ENCODE data around the gene PAQR5.
"Not testable (repeated sequence)": the region's sequence is repeated elsewhere in the genome, so short reads cannot be mapped to it uniquely, and the experiment has no call there.

The PAQR5 gene

DNA sequence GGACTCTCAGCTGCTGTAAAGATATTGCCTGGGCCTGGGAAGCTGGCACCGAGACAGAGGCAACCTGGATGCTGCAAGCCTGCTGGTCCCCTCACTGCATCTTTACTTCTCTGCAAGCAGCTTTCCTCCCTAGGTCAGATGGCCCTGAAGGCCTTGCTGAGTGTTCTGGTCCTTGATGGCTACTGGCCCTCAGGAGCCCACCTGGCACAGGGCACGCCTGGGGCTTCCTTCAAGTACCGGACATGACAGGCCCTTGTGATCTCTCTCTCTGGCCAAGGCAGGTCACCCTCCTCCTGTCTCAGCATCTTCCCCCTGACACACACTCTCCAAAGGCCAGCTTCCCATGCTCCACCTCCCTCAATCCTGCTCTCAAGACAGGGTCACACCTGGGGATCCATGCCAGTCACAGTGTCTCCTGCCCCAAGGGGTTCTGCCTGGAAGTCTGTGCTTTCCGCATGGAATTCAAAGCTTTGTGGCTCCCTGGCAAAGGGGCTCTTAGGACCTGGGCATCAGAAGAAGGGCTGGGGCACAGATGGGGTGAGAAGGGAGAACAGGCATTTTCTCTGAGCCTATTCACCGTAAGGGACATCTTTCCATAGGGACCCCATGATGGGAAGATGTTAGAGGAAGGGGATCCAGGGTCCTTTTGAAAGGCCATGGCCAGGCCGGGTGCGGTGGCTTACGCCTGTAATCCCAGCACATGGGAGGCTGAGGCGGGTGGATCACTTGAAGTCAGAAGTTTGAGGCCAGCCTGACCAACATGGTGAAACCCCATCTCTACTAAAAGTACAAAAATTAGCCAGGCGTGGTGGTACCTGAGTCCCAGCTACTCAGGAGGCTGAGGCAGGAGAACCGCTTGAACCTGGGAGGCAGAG is 4.7 kb upstream of the PAQR5 start:
- no peak for DNase-seq

DNA sequence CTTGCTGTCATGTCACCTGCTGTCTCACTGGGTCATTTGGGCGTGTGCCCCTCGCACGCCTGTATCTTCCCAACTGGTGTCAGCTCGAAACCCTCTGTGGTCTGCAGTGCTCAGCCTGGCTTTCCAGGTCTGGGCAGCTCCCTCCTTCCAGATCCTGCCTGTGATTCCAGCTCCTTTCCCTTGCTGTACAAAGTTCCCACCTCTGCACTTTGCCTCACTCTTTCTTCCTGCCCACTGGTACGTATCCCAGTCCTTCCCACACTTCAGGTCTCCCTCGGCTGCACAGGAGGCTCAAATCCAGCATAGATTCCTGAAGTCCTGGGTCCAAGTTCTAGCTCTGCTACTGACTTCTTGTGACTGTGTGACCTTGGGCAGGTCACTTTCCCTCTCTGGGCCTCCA is 2.1 kb upstream of the PAQR5 start:
- DNase-seq: no peak

DNA sequence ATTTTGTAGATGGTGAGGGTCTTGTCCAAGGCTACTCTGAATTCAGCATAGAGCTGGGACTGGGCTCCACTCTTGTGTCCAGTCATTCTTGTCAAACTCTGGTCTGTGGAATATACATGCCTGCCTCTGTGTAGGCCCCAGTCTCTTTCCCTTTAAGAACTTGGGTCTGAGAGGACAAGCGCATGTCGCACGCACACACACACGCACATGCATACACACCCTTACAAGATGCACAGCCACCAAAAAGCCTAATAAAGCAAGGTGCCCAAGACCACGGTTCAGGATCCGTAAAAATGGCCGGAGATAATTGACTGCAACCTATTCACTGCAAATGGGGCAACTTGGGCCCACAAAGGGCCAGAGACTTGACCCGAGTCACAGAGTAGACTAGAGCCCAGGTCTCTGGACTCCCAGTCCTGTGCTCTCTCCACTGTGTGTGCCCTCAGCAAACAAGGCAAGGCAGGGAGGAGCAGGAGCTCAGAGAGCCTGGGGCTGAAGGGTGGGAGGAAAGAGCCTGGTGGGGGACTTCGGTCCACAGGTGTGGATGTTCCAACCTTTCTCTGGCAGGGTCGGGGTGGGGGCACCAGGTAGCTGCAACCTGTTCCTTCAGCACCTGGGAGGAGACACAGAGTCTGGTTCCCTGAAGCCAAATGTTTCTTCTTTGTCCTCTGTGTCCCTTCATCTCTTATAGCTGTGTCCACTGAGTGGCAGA is 914 bp upstream of the PAQR5 start:
- no peak for DNase-seq

DNA sequence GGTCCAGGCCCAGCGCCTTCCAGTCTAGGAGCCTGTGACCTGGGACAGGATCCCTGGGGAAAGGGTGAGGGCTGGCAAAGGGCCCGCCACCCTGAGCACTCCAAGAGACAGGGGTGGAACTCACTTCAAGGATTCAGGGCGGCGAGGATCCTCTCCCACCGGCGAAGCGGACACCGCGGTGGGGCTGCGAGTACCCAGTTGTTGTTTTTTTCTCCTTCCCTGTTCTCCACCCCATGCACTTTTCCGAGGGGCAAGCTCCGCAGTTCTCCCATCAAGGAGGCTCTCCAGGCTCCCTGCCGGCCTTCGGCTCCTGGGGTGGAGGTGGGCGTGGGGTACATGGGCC is 387 bp upstream of the PAQR5 start:
- DNase-seq: no peak

DNA sequence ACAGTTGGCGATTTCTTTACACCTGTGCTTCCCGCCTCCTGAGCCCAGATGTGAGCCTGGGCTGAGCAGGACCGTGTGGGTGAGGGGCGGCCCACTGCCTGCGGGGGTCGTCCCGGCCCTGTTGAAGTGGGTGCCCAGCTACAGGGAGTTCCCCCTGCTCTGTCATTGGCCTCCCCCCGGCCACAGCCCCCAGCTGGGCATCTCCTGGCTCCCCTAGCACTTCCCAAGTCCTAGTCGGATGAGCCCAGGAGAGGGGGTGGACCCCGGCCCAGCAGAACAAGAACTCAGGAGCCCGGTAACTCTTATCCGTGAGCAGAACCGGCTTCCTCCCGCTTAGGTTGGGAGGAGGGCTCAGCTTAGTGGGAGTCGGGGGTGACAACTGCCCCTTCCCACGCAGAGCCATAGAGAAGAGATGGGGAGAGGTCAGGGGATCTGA is 757 bp downstream of the PAQR5 start:
- no peak for DNase-seq

DNA sequence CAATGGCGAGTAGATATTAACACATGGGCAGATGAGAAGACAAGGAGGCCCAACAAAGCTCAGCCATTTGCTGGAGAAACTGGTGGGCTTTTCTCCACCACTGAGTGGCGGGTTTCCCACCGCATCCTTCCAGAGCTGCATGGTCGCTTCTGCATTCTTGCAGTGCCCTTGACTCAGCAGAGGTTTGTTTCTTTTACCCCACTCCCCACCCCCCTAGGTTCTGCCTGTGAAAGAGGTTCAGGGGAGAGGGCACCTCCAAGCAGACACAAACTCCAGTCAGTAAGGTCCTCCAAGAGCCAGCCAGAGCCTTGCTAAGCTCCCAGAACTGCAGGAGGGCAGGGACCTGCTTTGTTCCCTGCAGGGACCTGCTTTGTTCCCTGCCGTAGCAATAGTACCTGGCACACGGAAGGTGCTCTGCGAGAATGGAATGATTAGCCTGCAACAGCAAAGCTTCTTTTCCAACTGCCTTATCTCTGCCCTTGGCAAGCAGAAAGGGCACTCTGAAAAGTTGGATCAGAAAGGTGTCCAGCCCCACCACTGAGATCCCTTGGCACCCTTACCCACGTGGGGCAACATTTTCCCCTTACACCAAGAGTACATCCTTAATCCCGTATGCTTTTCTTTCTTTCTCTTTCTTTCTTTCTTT is 1.4 kb downstream of the PAQR5 start:
- DNase-seq: no peak

DNA sequence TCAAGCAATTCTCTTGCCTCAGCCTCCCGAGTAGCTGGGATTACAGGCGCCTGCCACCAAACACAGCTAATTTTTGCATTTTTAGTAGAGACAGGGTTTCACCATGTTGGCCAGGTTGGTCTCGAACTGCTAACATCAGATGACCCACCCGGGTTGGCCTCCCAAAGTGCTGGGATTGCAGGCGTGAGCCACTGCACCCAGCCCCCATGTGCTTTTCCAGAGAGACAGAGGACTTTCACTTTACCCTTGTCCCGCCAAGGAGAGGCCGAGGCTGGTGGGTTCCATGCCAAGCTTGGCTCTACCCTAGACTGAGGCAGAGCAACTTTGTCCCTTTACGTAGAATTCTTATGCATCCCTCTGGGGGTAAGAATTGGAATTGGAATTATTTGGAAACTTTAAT is 2.4 kb downstream of the PAQR5 start:
- DNase-seq: not testable (repeated sequence)

DNA sequence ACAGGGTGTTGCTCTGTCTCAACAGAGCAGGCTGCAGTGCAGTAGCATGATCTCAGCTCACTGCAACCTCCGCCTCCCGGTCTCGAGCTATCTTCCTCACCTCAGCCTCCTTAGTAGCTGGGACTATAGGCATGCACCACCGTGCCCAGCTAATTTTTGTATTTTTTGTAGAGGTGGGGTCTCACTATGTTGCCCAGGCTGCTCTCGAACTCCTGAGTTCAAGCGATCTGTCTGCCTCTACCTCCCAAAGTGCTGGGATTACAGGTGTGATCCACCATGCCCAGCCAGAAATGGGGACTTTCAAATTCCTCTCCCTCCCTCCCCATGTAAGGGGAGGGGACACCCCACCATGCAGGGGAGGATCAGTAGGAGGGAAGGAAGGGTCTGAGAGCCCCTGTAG is 3.4 kb downstream of the PAQR5 start:
- not testable (repeated sequence) for DNase-seq

DNA sequence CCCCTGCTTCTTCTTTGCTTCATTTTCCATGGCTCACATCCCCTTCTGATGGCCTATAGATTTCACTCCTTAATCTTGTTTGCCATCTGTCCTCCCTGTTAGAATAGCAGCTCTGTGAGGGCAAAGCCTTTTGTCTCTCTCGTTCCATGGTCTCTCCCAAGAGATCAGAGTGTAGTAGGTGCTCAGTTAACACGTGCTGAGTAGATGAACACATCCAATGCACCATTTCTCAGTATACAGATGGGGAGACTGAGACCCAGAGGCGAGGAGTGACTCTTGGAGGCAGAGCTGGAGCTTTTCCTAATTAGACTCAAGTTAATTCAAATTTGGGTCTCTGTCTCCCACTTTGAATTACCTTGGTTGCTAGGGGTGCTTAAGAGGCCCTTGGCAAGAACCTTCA is 4.2 kb downstream of the PAQR5 start:
- DNase-seq: no peak

DNA sequence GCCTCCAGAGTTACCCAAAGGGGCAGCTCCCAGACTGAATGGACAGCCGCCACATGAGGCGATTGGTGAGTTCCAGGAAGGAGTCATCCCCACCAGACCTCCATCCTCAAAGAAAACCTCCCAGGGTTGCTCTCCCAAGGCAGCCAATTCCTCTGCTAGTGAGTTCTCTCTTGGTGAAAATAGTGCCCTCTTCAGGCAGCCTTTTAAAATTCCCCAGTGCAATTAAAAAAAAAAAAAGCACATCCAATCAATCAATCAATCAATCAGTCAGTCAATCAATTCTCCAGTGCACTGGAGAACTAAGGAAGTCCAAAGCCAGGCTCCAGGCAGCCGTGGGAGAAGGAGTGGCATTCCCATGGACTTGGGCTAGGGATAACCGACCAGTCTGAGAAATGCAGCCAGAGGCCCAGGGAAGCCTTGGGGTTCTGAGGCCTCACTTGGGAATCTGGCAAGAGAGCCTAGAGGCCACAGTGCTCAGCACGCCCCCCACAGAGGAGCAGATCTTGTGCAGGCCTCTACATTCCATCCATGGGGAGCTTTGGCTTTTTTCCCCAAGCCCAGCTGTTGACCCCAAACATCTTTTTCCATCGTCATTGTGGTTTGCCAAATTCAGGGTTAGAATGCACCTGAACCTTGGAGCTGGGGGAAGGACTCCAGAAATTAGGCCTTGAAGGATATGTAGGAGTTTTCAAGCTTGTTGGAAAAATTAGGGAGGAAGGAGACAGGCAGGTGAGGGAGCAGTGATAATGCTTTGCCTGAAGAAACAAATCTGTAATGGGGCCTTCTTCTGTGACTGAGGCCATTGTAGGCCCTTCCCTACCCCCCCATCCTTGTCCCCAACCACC is 4.8 kb downstream of the PAQR5 start:
- DNase-seq: no peak

DNA sequence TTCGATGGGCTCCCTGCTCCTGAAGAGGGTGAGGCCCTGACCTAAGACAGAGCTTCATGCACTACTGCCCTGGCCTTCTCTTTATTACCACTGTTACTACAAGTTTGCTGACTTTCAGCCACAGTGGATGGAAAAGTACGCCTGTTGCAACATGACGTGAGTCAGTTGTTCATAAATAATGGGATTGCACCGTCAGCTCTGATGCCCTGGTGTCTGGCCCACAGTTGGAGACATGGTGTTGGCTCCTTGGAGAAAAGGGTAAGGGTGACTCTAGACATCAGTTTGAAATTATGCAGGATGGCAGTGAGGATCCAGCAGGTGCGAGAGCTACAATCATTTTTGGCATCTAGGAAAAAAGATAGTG is 5.5 kb downstream of the PAQR5 start:
- DNase-seq: no peak

DNA sequence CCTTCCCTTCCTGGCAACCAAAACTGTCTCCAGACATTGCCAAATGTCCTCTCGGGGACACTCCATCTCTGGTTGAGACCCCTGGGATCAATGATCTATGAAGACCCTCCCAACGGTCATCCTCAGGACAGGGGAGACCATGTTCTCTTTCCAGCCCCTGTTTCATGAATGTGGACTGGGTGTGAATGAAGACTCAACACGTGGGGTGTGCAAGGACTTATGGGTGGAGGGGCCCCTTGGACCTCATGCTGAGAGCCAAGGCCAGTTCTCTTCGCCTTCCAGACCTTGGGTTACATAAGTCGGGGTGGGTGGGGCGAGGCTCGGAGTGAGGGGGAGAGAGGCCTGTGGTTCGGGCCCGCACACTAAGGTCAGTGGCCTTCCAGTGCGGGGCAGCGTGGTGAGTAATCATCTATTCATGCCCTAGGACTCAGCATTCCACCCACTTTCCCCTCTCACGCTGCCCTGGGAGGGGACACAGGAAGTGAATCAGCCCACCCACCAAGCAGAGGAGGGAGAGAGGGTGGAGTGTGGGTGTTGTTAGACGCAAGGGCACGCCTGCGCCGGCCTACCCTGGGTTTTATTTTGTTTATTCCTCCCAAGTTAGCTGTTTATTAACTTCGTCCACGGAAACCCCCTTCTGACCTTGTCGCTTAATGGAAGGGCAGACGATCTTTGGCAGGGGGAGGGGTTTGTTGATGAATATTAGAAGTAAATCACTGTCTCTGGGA is 6.7 kb downstream of the PAQR5 start:
- no peak for DNase-seq

DNA sequence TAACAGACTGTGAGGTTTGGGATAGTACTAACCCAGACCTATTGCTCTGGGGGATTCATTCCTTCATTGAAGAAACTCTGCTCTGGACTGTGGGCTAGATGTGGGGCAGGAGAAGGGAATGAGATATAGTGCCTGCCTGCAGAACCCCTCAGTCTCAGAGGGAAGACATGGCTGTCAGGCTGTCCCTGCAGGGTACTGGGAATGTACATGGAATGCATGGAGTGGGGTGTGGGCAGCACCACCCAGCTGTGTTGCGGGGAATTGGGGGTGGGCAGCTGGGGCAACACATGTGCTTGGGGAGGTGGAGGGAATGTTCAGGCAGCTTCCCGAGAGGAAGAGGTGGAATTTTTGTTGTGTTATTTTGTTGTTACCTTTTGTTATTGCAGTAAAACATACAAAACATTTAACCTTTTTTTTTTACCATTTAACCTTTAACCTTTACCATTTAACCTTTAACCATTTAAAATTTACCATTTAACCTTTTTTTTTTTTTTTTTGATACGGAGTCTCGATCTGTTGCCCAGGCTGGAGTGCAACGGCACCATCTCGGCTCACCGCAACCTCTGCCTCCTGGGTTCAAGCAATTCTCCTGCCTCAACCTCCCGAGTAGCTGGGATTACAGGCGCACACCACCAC is 7.3 kb downstream of the PAQR5 start:
- DNase-seq: no peak

DNA sequence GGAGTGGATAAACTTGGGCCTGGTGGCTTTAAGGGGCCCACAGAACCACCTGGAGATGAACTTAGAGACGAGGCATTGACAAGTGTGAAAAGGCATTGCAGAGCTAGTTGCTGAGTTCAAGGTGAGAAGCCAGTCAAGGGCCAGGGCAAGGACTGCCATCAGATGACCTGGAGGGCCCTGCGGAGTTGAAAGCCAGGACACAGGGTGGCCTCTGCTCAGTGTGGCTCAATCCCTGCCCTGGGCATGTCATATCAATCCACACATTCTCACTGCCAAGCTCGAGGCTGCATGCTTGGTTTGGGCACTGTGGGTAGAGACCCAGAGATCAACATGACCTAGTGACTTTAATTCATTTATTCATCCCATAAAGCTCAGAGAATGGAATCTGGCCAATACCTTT is 9.2 kb downstream of the PAQR5 start:
- no peak for DNase-seq

DNA sequence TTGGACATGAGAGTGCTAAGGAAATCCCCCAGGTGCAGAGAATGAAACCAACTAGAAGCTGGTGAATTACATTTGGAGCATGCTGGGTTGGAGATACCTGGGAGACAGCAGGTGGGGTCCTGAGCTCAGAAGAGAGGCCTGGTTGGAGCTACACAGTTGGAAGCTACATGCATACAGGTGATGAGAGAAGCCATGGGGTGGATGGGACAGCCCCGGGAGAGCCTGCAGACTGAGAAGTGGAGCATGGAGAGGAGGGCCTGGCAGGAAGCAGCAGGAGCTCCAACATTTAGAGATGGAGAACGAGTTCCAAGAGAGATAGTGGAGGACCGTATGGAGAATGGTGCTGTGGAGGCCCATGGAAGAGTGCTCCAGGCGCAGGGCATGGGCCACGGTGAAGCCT is 10.2 kb downstream of the PAQR5 start:
- no peak for DNase-seq

DNA sequence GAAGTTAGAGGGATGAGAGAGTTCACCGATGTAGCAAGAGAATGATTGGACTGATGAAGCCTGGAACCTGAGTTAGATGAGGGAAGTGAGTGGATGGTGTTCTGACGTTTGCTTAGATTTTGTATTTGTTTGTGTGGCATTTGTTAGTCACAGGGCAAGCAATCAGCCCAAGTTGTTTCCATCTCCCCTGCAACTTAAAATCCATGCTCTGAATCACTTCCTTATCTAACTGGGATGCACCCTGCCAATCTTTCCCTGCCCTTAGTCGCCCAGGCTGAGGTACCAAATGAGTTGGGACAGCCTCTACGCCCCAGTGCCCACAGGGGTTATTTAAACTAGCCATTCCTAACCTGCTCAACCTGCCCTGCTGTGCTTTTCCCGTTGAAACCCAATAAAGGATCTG is 12.6 kb downstream of the PAQR5 start:
- DNase-seq: no peak

DNA sequence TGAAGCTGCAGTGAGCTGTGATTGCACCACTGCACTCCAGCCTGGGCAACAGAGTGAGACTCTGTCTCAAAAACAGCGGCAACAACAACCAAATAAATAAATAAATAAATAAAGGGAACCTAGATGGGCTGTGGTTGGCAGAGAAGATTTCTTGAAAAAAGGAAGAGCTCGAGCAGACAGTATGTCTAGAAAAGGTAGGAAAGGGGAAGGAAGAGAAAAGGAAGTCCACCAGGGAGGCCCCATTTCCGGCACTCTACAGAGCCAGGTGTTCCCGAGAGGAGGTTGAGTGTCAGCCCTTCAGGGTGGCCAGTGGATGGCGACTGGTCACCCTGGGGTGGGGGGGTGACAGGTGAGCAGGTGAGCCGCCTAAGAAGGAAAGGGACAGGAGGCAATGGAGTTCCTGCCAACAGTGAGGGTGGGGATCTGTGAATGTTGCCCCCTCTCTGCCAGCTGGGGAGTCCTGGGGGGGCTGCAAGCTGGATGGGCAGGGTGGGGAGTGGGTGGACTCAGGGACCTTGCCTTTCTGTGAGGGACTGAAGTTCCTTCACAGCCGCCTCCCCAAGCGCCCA is 14.8 kb downstream of the PAQR5 start:
- DNase-seq: no peak

DNA sequence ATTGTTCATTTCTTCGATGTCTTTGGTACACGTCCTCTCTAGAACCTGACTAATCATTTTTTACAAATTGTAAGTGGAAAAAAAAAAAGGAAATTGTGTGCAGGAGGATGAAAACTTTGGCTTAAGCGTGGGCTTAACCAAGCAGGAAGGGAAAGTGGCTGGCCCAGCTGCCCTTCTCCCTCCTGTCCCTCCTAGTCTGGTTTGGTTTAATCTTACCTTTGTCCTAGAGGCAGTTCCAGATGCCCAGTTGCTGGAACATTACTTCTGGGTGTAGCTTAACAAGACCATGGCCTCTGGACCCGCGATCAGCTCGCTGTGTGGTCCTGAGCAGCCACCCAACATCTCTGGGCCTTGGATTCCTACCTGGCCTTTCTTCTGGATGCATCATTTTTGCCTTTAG is 15.4 kb downstream of the PAQR5 start:
- no peak for DNase-seq

DNA sequence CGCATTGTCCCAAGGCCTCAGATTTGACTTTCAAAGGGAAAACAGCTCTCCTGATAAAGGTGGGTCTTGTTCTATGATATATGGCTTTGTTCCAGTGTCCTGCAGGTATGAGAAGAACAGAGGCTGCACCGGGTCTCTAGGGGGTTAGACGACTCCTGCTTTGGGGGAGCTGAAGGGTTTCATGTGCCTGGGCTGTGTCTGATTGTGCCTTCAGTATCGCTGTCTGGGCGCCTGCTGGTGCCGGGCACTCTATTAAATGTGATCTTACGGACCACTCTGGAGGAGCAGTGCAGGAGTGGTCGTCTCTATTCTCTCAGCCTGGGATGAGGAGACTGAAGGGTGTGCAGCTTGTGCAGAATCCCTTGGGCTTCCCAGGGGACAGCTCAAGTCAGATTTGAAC is 16.0 kb downstream of the PAQR5 start:
- no peak for DNase-seq

DNA sequence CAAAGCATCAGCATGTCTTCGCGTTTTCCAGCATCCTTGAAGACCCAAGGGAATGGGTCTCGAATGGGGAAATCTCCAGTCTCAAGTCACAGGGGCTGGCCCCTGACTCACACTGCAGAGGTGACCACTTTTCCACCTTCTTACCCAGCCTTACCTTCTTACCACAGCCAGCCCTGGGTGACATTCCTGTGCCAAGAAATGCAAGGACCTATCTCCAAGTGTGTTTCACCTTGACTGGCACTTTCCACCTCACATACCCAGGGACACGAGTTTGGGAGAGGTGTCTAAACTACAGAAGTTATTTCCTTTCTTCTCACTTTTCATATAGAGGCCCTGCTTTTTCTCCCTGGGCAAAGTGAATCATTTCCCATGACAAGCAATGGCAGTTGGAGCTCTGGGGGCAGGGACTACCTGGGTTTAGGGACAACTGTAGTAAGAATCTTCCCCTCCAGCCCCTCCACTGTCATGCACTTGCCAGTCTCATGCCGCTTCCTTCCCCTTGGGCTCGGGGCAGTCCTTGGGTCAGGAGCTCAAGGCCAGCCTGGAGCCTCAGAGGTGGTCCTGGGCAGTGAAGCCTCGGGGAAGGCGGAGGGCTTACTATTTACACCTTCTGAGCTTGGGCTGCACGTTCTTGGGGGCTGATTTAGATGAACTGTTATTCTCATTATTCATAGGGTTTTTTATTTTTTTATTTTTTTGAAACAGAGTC is 16.8 kb downstream of the PAQR5 start:
- DNase-seq: no peak

DNA sequence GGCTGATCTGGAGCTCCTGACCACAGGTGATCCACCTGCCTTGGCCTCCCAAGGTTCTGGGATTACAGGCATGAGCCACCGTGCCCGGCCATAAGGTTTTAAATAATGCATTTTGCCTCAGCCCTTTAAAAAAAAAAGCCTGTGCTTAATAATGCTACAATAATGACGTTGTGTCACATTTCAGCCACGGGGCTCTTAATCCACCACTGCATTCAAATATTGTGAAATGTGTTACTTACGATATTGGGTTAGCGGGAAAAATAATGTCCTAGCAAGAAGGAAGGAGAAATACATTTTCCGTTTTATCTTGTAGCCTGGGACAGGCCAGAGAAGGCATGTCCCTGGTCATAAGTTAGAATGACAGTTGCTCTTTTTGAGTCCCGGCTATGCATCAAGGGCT is 17.6 kb downstream of the PAQR5 start:
- no peak for DNase-seq

Measured in NCI-H187 (cell line).